ENCODE measurements around the gene GIT1.

- TF ChIP-seq CTCF (conservative IDR thresholded peaks at IDR 0.05; ENCODE audit: low read length) (no peak), EZH2phosphoT487 (IDR thresholded peaks at IDR 0.05; ENCODE audit: borderline replicate concordance, low read depth, low read length) (no peak)
These were observed 11.8 kb downstream of the GIT1 start for GRCh38 chr17:29577385-29578211.
